Esophagus squamous epithelium (tissue), 5 donors: ENCODE data around the gene ZNHIT3. TPM values are rescaled to one million over a fixed set of nuclear protein-coding genes. Genes with fewer than 3 reads are reported as not detected.
A peak's percentile ranks its signal among the peaks of the same experiment; 100 is the strongest.

Experiments
- DNase-seq: peaks from one replicate; lab custom pipeline; 2025; lab: John Stamatoyannopoulos, UW
- H3K27ac ChIP-seq, 4 donors: fragments of 200-600 bp; sonication (generic); one replicate each; pipeline ENCODE4 v1.5.1; 2016 to 2019; ENCODE audit warnings: mild to moderate bottlenecking in 1 of 4
- H3K27me3 ChIP-seq, 4 donors: fragments of 200-600 bp; sonication (generic); 1 replicate in 3 of 4; 2 replicates in 1 of 4; pipeline versions ENCODE4 v1.5.1 to v1.6.0; 2017 to 2021; ENCODE audit warnings: antibody characterized with exemption in 1 of 4
- H3K36me3 ChIP-seq, 3 donors: fragments of 200-600 bp; sonication (generic); one replicate each; pipeline ENCODE4 v1.5.1; 2016 to 2019
- H3K4me1 ChIP-seq, 3 donors: fragments of 200-600 bp; sonication (generic); one replicate each; pipeline ENCODE4 v1.5.1; 2017 to 2019
- H3K4me3 ChIP-seq, 4 donors: fragments of 200-600 bp; sonication (generic); 1 replicate in 3 of 4; 2 replicates in 1 of 4; pipeline ENCODE4 v1.5.1; 2016 to 2019; ENCODE audit warnings: mild to moderate bottlenecking in 2 of 4, moderate library complexity in 1 of 4
- H3K9me3 ChIP-seq, 3 donors: fragments of 200-600 bp; sonication (generic); one replicate each; pipeline ENCODE4 v1.5.1; 2016 to 2019
- POLR2A ChIP-seq, 4 donors: fragments of 450-650 bp; IDR thresholded peaks; one replicate each; pipeline ENCODE4 v1.6.1; 2017; ENCODE audit warnings: antibody characterized with exemption in 4 of 4, mild to moderate bottlenecking in 4 of 4, moderate library complexity in 3 of 4
- WGBS, 2 donors: methylation state at CpG; one replicate each; pipeline ENCODE4 v1.1.5; 2018; 5-methylcytosine and 5-hydroxymethylcytosine counted together
- intact Hi-C: fragments of 100-400 bp; cut with DNase I; formaldehyde crosslinking; loops from one replicate; pipeline ENCODE4 v1.15.0; 2022
- total RNA-seq, 4 donors: library from RNA; depleted of rRNA; stranded (reverse); fragments of >200 nt; gene quantifications; one replicate each; pipeline ENCODE4 v1.1.0, GENCODE V29; 2016
- TF ChIP-seq, protein P1 (sequence below), 6 experiments: fragments of 450-650 bp in 4 of 6; fragments of 200-600 bp in 2 of 6; sonication (generic) in 2 of 6; IDR thresholded peaks; one replicate each; pipeline ENCODE4 v1.5.1; 2016 to 2019; ENCODE audit warnings: antibody characterized with exemption in 6 of 6, mild to moderate bottlenecking in 4 of 6, moderate library complexity in 4 of 6
- donor health status: DM: yes; HTN: yes; CAD: no.

The ZNHIT3 gene
- total RNA-seq, 4 donors from 2014 or later: 13.8 to 38.6 (median 29.2) TPM

DNA sequence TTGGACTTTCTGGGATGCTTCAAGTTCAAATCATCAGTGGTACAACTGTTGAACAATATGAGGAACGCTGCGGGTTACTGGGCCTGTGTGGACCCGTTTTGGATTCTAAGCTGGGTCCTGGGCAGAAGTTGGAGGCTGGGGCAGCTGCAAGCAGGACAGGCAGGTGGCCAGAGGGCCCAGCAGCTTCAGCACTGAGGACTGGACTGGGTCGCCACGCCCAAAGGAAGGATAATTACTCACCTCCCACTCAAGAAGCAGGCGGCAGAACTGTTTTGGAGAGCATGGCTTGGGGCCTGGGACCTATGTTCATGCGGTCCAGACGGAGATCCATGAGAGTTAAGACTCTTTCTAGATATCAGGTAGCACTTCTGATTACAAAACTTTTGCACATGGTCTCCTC lies 1.5 kb upstream of the ZNHIT3 start:
- Histone ChIP-seq H3K36me3 (peaks cover 0 to 12% (median 0%) of the 10 kb centered on the region in 3 donors), H3K4me3 (no peak overlapping the region), H3K9me3 (no peaks in the 10 kb centered on the region), H3K27ac (no peak overlapping the region), H3K27me3 (peaks cover 0 to 18% (median 0%) of the 10 kb centered on the region in 4 donors), H3K4me1 (peaks cover 18 to 53% (median 29%) of the 10 kb centered on the region in 3 donors)
- no peak for DNase-seq
- WGBS, 2 donors: 79 to 89% methylated on average over 3 to 4 of the region's 8 CpGs
- TF ChIP-seq, protein P1, sequence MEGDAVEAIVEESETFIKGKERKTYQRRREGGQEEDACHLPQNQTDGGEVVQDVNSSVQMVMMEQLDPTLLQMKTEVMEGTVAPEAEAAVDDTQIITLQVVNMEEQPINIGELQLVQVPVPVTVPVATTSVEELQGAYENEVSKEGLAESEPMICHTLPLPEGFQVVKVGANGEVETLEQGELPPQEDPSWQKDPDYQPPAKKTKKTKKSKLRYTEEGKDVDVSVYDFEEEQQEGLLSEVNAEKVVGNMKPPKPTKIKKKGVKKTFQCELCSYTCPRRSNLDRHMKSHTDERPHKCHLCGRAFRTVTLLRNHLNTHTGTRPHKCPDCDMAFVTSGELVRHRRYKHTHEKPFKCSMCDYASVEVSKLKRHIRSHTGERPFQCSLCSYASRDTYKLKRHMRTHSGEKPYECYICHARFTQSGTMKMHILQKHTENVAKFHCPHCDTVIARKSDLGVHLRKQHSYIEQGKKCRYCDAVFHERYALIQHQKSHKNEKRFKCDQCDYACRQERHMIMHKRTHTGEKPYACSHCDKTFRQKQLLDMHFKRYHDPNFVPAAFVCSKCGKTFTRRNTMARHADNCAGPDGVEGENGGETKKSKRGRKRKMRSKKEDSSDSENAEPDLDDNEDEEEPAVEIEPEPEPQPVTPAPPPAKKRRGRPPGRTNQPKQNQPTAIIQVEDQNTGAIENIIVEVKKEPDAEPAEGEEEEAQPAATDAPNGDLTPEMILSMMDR (IDR thresholded peaks at IDR 0.05): no peak
- no peak for TF ChIP-seq POLR2A (IDR thresholded peaks at IDR 0.05)
- intact Hi-C loops: loop anchor here (5.0 kb wide), 1 partner anchor 47 kb away; the partner anchor contains the start of genes MYO19 and PIGW

DNA sequence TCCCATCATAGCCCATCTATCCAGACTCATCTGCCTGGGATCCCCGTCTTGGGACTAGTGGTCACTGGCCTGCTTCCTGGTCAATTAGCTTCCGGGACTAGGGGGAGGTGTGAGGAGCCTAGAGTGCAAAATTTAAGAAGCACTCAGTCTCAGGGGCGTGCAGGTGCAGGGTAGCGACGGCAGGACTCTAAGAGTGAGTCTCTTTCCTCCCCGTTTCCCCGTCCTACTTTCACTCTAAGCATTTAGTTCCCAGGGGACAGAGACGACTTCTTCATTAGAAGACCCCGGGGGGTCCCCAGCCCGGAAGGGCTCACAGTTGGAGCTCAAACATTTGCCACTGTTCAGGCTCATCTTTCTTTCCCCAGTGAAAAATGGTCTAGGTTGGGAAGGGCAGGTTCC lies 677 bp upstream of the ZNHIT3 start:
- no peak for DNase-seq
- Histone ChIP-seq H3K36me3 (peaks cover 0 to 20% (median 0%) of the 10 kb centered on the region in 3 donors), H3K27me3 (peaks cover 0 to 15% (median 0%) of the 10 kb centered on the region in 4 donors), H3K9me3 (no peaks in the 10 kb centered on the region), H3K27ac (peak overlapping the region; percentile 84 to 93 (median 89)), H3K4me3 (peak overlapping the region; percentile 69 to 100 (median 93)), H3K4me1 (peaks cover 18 to 59% (median 29%) of the 10 kb centered on the region in 3 donors)
- 31 to 32% methylated on average over 9 to 10 of the region's 10 CpGs for WGBS, 2 donors
- no peak for TF ChIP-seq POLR2A (IDR thresholded peaks at IDR 0.05)
- TF ChIP-seq, protein P1 (IDR thresholded peaks at IDR 0.05): no peak
- intact Hi-C loops: loop anchor here (5.0 kb wide), 1 partner anchor 46 kb away; the partner anchor contains the start of genes MYO19 and PIGW

DNA sequence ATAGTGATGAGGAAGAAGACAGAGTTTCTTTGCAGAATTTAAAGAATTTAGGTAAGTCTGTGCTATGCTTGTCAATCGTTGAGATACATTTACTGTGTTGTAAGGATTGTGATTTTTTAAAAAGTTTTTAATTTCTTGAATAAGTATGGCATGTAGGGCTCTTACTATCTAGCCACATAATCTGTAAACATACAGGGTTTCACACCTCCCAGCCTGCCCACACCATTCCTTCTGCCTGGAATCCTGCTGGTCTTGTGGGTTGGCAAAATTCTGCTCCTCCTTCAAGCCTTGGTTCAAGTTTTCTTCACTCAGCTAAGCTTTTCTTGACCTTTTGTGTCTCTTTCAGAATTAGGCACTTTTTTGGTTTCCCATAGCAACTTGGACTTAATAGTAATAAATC lies 7.5 kb downstream of the ZNHIT3 start:
- TF ChIP-seq, protein P1 (IDR thresholded peaks at IDR 0.05): no peak
- no peak for TF ChIP-seq POLR2A (IDR thresholded peaks at IDR 0.05)
- intact Hi-C loops: no loop called here
- Histone ChIP-seq H3K27me3 (no peaks in the 10 kb centered on the region), H3K4me1 (peaks cover 0 to 17% (median 0%) of the 10 kb centered on the region in 3 donors), H3K9me3 (no peaks in the 10 kb centered on the region), H3K36me3 (peaks cover 9 to 99% (median 39%) of the 10 kb centered on the region in 3 donors), H3K27ac (no peak overlapping the region), H3K4me3 (no peak overlapping the region)
- WGBS, 2 donors: 76 to 78% methylated on average over 1 of the region's 1 CpG
- DNase-seq: no peak

DNA sequence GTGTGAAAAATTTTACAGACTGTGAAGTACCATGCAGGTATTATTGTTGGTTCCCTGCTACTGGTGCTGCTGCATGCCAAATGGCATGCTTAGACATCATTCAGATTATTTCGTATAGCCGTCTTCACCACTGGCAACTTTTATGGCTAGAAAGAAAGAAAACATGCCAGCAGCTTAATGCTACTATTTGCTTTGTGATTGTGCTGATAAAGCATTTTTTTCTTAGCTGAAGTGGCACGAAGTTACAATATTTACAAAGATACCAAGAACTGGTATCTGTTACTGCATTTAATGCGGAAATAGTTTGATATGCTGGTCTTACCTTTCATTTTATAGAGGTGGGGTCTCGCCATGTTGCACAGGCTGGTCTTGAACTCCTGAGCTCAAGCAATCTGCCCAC lies 8.2 kb downstream of the ZNHIT3 start:
- peaks cover 9 to 98% (median 39%) of the 10 kb centered on the region in 3 donors for H3K36me3 ChIP-seq
- WGBS, 2 donors: 55 to 77% methylated on average over 5 of the region's 5 CpGs
- intact Hi-C loops: no loop called here

DNA sequence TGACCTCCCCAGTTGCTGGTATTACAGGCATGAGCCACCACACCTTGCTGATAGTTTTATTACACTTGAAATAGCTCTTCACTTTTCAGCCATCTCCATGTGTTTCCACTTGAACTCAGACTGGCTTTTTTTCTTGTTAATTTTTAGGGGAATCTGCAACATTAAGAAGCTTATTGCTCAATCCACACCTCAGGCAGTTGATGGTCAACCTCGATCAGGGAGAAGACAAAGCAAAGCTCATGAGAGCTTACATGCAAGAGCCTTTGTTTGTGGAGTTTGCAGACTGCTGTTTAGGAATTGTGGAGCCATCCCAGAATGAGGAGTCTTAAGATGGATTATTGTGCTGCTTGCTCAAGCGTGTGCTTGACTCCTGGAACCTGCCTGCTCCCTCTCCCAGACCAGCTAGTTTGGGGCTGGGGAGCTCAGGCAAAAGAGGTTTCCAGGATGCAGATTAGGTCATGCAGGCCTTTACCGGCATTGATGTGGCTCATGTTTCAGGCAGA lies 8.6 kb downstream of the ZNHIT3 start:
- Histone ChIP-seq H3K36me3 (peaks cover 9 to 98% (median 39%) of the 10 kb centered on the region in 3 donors), H3K27ac (no peak overlapping the region), H3K9me3 (no peaks in the 10 kb centered on the region), H3K4me3 (no peak overlapping the region), H3K27me3 (no peaks in the 10 kb centered on the region), H3K4me1 (peaks cover 0 to 9% (median 0%) of the 10 kb centered on the region in 3 donors)
- TF ChIP-seq, protein P1 (IDR thresholded peaks at IDR 0.05): no peak
- 59 to 61% methylated on average over 3 of the region's 3 CpGs for WGBS, 2 donors
- intact Hi-C loops: no loop called here
- no peak for DNase-seq

More for the DNA sequence above, 8.2 kb downstream of the ZNHIT3 start:
- Histone ChIP-seq H3K9me3 (no peaks in the 10 kb centered on the region), H3K4me3 (no peak overlapping the region), H3K4me1 (peaks cover 0 to 10% (median 0%) of the 10 kb centered on the region in 3 donors), H3K27me3 (no peaks in the 10 kb centered on the region), H3K27ac (no peak overlapping the region)
- TF ChIP-seq, protein P1 (IDR thresholded peaks at IDR 0.05): no peak
- DNase-seq: no peak
